ENCODE data around the gene RHOG.

DNA sequence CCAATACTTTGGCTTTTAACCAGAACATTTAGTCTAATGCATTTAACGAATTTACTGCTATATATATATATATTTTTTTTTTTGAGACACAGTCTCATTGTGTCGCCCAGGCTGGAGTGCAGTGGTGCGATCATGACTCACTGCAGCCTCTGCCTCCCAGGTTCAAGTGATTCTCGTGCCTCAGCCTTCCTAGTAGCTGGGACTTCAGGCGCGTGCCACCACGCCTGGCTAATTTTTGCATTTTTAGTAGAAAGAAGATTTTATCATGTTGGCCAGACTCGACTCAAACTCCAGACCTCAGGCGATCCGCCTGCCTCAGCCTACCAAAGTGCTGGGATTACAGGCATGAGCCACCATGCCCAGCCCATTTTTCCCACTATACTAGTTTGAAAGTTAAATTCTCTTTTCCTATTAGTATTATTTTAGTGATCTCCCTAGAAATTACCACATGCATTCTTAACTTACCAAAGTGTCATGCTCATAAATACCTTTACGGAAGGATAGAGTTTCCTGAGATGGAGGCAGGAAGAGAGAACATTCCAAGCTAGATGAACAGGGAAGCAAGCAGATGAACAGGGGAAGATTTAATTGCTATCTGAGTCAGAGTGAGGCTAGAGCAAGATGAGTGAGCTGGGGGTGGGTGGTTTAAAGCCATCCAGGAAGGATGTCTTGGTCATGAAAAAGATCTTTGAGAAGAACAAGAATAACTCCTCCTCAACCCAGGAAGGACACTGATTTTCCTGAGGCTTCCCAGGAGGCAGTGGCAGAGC is 36.8 kb downstream of the RHOG start:
- TF ChIP-seq, protein P1, sequence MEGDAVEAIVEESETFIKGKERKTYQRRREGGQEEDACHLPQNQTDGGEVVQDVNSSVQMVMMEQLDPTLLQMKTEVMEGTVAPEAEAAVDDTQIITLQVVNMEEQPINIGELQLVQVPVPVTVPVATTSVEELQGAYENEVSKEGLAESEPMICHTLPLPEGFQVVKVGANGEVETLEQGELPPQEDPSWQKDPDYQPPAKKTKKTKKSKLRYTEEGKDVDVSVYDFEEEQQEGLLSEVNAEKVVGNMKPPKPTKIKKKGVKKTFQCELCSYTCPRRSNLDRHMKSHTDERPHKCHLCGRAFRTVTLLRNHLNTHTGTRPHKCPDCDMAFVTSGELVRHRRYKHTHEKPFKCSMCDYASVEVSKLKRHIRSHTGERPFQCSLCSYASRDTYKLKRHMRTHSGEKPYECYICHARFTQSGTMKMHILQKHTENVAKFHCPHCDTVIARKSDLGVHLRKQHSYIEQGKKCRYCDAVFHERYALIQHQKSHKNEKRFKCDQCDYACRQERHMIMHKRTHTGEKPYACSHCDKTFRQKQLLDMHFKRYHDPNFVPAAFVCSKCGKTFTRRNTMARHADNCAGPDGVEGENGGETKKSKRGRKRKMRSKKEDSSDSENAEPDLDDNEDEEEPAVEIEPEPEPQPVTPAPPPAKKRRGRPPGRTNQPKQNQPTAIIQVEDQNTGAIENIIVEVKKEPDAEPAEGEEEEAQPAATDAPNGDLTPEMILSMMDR (conservative IDR thresholded peaks at IDR 0.05 in 1 of 2, IDR thresholded peaks at IDR 0.05 in 1 of 2; ENCODE audit: low read depth in 1 of 2, low read length in 2 of 2) = no peak
- TF ChIP-seq EZH2 (IDR thresholded peaks at IDR 0.05; ENCODE audit: low read length, missing control alignments) = no peak

Measured in fibroblast of lung (primary cell).